ENCODE measurements around the gene SRSF2. TPM values are rescaled to one million over a fixed set of nuclear protein-coding genes. Genes with fewer than 3 reads are reported as not detected.

Gene SRSF2
- polyA plus RNA-seq (2012; ENCODE audit: missing spikeins), result 250 TPM

- no peak for FAIRE-seq
- peak; percentile 84 for DNase-seq (ENCODE audit: insufficient read length)
- peak; percentile 100 for TF ChIP-seq POLR2AphosphoS5 (IDR thresholded peaks at IDR 0.05; ENCODE audit: low read depth, low read length)
- TF ChIP-seq TAF1 (IDR thresholded peaks at IDR 0.05; ENCODE audit: borderline replicate concordance, low read depth, low read length), result peak; percentile 98
- peak; percentile 99 for TF ChIP-seq POLR2A (IDR thresholded peaks at IDR 0.05; ENCODE audit: low read depth, low read length)
Observed at GRCh38 chr17:76737082-76737675, at the start of gene SRSF2. Gene SRSF2 (minus strand): TSS chr17:76737331. CDS start chr17:76737160, 171 bp downstream.

DNA sequence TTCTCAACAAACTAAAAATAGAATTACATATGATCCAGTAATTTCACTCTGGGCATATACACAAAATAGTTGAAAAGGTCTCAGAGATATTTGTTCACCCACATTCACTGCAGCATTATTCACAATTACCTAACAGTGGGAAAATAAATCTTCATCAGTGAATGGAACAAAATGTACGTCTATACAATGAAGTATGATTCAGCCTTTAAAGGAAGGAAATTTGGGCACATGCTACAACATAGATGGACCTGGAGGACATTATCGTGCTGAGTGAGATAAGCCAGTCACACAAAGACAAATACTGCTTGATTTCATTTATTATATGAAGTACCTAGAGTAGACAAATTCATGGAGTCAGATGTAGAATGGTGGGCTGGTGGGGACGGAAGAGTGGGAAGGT is 47.8 kb upstream of the SRSF2 start:
- TF ChIP-seq TAF1 (IDR thresholded peaks at IDR 0.05; ENCODE audit: borderline replicate concordance, low read depth, low read length) (no peak), POLR2AphosphoS5 (IDR thresholded peaks at IDR 0.05; ENCODE audit: low read depth, low read length) (no peak), POLR2A (IDR thresholded peaks at IDR 0.05; ENCODE audit: low read depth, low read length) (no peak)
- DNase-seq (ENCODE audit: insufficient read length), result no peak
- FAIRE-seq, result no peak

DNA sequence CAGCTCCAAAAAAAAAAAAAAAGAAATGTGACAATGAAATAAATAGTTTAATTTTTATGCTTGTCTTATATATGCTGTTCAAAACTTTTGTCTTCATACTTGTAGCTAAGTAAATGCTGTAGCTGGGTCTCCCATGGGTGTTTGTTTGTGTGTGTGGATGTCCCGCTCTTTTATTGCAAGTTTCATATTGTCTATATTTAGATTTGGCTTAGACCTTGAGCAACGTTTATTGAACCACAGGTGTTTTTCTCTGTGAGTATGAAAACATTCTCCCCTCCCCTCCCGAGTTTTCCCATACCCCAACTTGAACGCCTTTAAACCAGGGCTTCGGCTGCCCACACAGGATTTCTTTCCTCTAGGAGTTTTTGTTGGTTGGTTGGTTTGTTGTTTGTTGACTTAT is 46.0 kb upstream of the SRSF2 start:
- no peak for TF ChIP-seq POLR2AphosphoS5 (IDR thresholded peaks at IDR 0.05; ENCODE audit: low read depth, low read length)
- TF ChIP-seq TAF1 (IDR thresholded peaks at IDR 0.05; ENCODE audit: borderline replicate concordance, low read depth, low read length), result no peak
- TF ChIP-seq POLR2A (IDR thresholded peaks at IDR 0.05; ENCODE audit: low read depth, low read length), result no peak
- DNase-seq (ENCODE audit: insufficient read length) (no peak), FAIRE-seq (no peak)

DNA sequence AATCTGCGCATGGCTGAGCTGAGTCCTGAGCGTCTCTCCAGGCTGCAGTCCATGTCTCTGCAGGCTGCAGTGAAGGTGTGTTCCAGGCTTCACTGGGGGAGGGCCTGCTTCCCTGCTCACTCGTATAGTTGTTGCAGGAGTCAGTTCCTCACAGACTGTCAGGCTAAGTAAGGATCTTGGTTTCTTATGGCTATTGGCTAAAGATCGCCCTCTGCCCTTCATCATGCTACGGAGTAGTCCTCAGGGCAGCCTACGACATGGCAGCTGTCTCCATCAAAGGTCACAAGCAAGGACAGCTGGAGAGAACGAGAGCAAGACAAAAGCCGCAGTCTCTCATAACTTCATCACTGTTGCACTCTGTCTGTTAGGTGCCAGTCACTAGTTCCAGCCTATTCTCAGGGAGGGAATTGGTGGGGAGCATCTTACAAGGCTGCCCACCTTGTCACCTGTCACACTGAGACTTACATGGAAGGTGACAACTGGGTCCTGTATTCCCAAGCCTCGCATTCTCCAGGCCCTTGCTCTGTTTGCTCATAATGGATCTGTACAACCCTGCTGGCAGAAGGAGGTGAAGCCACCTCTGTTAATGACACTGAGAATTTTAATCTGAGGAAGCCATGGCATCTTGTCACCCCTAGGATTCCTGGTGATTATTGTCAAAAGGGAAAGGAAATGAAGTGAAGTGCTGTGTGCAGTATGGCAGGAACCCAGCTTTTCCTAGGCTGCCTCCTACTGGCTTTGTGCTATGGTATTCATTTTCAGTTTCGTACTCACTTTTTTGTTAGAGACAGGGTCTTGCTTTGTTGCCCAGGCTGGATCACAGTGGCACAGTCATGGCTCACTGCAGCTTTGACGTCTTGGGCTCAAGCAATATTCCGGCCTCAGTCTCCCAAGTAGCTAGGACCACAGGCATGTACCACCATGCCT is 44.2 kb upstream of the SRSF2 start:
- DNase-seq (ENCODE audit: insufficient read length) (no peak), FAIRE-seq (no peak)

GRCh38 chr17:76775021-76775600 is 38.0 kb upstream of the SRSF2 start:
- TF ChIP-seq POLR2AphosphoS5 (IDR thresholded peaks at IDR 0.05; ENCODE audit: low read depth, low read length) (no peak), TAF1 (IDR thresholded peaks at IDR 0.05; ENCODE audit: borderline replicate concordance, low read depth, low read length) (no peak), POLR2A (IDR thresholded peaks at IDR 0.05; ENCODE audit: low read depth, low read length) (no peak)
- DNase-seq (ENCODE audit: insufficient read length) (no peak), FAIRE-seq (no peak)

More for the DNA sequence above, 44.2 kb upstream of the SRSF2 start:
- TF ChIP-seq POLR2A (IDR thresholded peaks at IDR 0.05; ENCODE audit: low read depth, low read length) (no peak), TAF1 (IDR thresholded peaks at IDR 0.05; ENCODE audit: borderline replicate concordance, low read depth, low read length) (no peak), POLR2AphosphoS5 (IDR thresholded peaks at IDR 0.05; ENCODE audit: low read depth, low read length) (no peak)

- TF ChIP-seq POLR2AphosphoS5 (IDR thresholded peaks at IDR 0.05; ENCODE audit: low read depth, low read length), result no peak
- TF ChIP-seq POLR2A (IDR thresholded peaks at IDR 0.05; ENCODE audit: low read depth, low read length), result no peak
- no peak for TF ChIP-seq TAF1 (IDR thresholded peaks at IDR 0.05; ENCODE audit: borderline replicate concordance, low read depth, low read length)
- FAIRE-seq (no peak), DNase-seq (ENCODE audit: insufficient read length) (no peak)
Observed at GRCh38 chr17:76772842-76773525, 35.9 kb upstream of the SRSF2 start.

- FAIRE-seq (no peak), DNase-seq (ENCODE audit: insufficient read length) (no peak)
- no peak for TF ChIP-seq TAF1 (IDR thresholded peaks at IDR 0.05; ENCODE audit: borderline replicate concordance, low read depth, low read length)
- TF ChIP-seq POLR2AphosphoS5 (IDR thresholded peaks at IDR 0.05; ENCODE audit: low read depth, low read length), result no peak
- TF ChIP-seq POLR2A (IDR thresholded peaks at IDR 0.05; ENCODE audit: low read depth, low read length), result no peak
Observed at GRCh38 chr17:76758570-76758969, 21.4 kb upstream of the SRSF2 start.

- FAIRE-seq, result no peak
- DNase-seq (ENCODE audit: insufficient read length), result no peak
- no peak for TF ChIP-seq TAF1 (IDR thresholded peaks at IDR 0.05; ENCODE audit: borderline replicate concordance, low read depth, low read length)
- no peak for TF ChIP-seq POLR2A (IDR thresholded peaks at IDR 0.05; ENCODE audit: low read depth, low read length)
- no peak for TF ChIP-seq POLR2AphosphoS5 (IDR thresholded peaks at IDR 0.05; ENCODE audit: low read depth, low read length)
Observed at GRCh38 chr17:76757256-76757655, 20.1 kb upstream of the SRSF2 start.

DNA sequence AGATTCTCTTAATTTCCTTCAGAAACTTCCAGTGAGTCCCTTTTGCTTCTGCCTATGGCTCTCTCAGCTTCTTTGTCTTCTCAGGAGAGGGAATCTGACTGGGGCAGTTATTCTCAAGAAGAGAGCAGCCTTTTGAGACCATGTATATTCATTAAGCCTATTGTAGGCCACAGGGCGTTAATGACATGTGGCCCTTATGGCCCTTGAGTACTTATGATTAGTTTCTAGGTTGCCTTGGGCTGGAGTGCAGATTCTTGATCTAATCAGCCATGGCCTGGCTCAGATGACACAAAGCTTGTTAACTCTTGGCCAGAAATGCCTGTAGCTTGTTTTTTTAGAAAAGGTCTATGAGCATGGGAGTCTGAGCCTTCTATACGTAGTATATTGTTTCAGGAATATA is 18.2 kb upstream of the SRSF2 start:
- DNase-seq (ENCODE audit: insufficient read length) (no peak), FAIRE-seq (no peak)
- TF ChIP-seq TAF1 (IDR thresholded peaks at IDR 0.05; ENCODE audit: borderline replicate concordance, low read depth, low read length), result no peak
- TF ChIP-seq POLR2A (IDR thresholded peaks at IDR 0.05; ENCODE audit: low read depth, low read length), result no peak
- TF ChIP-seq POLR2AphosphoS5 (IDR thresholded peaks at IDR 0.05; ENCODE audit: low read depth, low read length), result no peak

GRCh38 chr17:76753061-76753961 is 16.2 kb upstream of the SRSF2 start:
- DNase-seq (ENCODE audit: insufficient read length) (no peak), FAIRE-seq (no peak)
- TF ChIP-seq POLR2A (IDR thresholded peaks at IDR 0.05; ENCODE audit: low read depth, low read length) (no peak), POLR2AphosphoS5 (IDR thresholded peaks at IDR 0.05; ENCODE audit: low read depth, low read length) (no peak), TAF1 (IDR thresholded peaks at IDR 0.05; ENCODE audit: borderline replicate concordance, low read depth, low read length) (no peak)
